Measurements from ENCODE around the gene SEMA5A. TPM values are rescaled to one million over a fixed set of nuclear protein-coding genes. Genes with fewer than 3 reads are reported as not detected.

Gene SEMA5A
- total RNA-seq (2022; extraction: Qiagen RNA extraction; ENCODE audit: low read depth), result not detected in 5 replicates

GRCh38 chr5:9545992-9546851 lies at the start of gene SEMA5A:
Gene SEMA5A, minus strand, starts transcription at chr5:9546075. Its CDS starts 166,129 bp downstream, at chr5:9379946.

Other genes starting within 250 kb of the SEMA5A start
- gene TAS2R1, start 84.3 kb upstream of the SEMA5A start, total RNA-seq (2022; extraction: Qiagen RNA extraction; ENCODE audit: low read depth), result not detected in 5 replicates

Data from A549 treated with CpdA at 1 μM for 4 hours (cell line).